GM13976 (cell line): ENCODE results near the gene NRXN2.

Experiments
- DNase-seq: peaks from one replicate; pipeline ENCODE4 v3.0.0; 2012; ENCODE audit warnings: low spot score
- CTCF ChIP-seq: IDR thresholded peaks from 2 replicates; pipeline ENCODE4 v1.5.1; 2012; ENCODE audit warnings: borderline replicate concordance, mild to moderate bottlenecking; ENCODE audit not compliant: insufficient read depth; ENCODE audit errors: extremely low read depth, missing control alignments, control extremely low read depth
- in situ Hi-C: fragments of 300-500 bp; cut with MboI; formaldehyde crosslinking; loops from one replicate; pipeline ENCODE4 v1.12.0; 2022; ENCODE audit warnings: low sequenced_read_pairs, mixed read lengths, inconsistent platforms; ENCODE audit not compliant: unreplicated experiment

The NRXN2 gene

DNA sequence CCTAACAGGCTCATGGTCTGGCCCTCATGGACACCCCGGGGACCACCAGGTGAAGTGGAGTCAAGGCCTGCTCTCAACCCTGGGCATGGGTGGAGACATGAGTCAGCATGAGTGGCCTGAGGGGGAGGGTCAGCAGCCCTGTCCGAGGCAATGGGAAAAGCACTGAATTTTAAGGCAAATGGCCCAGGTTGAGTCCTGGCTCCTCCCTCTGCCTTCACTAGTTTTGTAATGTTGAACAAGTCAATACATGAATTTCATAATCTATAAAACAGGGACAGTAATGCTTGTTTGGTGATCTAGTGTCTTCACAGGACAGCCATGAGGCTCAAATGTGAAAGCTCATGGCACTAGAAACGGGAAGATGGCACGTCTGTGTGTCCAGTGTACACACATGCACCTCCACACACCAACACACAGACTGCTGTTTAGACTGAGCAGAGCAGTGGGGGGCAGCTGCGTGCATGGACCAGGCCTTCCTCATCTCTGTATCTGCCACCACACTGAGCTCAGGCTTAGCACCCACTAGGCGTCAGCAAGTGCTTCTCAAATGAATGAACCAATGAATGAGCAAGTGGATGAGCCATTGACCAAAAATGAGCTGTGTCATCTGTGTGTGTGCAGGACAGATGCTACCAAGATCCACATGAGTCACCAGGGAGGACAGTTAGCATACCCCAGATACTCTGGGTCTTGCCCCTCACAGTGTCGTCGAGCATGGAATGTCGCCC is 63.4 kb downstream of the NRXN2 start:
- in situ Hi-C loops: no loop called here
- no peak for DNase-seq
- no peak for TF ChIP-seq CTCF

DNA sequence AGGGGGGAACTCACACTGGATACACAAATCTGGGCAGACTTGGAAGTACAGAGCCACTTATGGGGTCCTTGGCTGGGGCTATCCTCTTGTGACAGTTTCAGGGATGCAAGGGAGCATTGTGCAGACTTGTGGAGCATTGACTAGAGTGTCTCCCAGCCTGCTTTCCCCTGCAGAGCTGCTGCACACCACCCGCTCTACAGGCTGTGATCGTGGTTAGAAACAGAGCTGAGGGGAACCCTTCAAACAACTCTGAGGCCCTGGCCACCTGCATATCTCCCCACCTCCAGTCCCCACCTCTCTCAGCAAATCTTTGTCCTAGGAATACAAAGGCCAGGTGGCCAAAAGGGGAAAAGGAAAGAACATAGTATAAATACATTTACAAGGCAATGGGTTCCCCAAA is 64.7 kb downstream of the NRXN2 start:
- TF ChIP-seq CTCF: no peak
- in situ Hi-C loops: no loop called here
- DNase-seq: no peak

GRCh38 chr11:64656862-64657261 is 66.1 kb downstream of the NRXN2 start:
- no peak for DNase-seq
- in situ Hi-C loops: no loop called here

DNA sequence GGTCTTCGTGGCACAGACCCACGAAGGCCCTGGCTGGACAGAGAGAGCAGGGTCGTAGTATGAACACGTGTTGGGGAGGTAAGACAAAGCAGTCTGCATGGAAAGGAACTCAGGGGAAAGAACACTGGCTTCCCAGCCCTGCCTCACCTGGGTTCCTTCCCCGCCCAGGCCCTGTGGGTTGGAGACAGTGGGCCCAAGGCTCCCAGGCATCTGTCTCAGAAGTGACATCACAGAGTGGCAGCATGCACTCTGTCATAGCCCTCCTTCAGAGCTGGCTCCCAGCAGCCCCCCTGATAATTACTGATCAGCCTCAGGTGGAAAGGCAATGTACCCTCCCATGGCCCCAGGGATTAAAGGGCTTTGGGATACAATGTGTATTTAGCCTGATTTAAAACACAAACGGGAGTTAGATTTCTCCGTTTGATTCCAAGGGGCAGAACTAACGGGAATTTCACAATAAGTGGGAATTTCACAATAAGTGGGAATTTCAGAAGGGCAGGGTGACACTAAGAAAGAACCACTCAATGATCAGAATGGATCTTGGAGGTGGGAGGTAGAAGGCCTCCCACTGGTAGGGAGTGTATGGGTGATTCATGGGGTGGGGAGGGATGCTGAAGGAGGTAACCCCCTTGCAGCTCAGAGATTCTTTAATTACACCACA is 66.9 kb downstream of the NRXN2 start:
- no peak for TF ChIP-seq CTCF
- in situ Hi-C loops: no loop called here
- no peak for DNase-seq

More at GRCh38 chr11:64656862-64657261, 66.1 kb downstream of the NRXN2 start:
- TF ChIP-seq CTCF: no peak

DNA sequence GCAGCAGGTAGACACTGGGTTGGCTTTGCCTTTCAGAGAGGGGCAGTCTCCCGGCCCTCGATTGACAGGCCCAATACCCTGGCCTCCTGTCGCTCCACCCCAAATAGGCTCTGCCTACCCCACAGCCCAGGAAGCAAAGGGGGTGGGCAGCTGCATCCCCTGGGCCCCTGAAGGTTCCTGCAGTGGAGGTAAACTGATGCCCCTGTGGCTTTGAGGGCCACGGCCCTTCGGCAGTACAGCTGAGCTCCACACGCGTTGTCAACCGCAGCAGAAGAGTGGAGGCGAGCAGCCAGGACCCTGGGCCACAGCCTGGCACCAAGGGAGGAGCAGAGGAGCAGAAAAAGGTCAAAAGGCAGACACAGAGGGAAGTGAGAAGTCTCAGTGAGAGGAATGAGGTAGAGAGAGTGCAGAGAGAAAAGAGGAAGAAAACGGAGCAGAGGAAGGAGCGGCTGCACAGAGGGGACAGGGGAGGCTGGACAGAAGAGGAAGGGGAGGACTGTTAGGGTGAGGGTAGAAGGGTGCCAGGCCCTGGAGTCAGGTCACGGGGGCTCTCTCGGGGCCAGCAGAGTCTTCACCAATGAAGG is 67.9 kb downstream of the NRXN2 start:
- DNase-seq: no peak
- in situ Hi-C loops: no loop called here
- no peak for TF ChIP-seq CTCF

- no peak for TF ChIP-seq CTCF
- no peak for DNase-seq
- in situ Hi-C loops: no loop called here
Measured at GRCh38 chr11:64654439-64654838, 68.6 kb downstream of the NRXN2 start.
